HG02852 (cell line): ENCODE results near the gene PTTG2.
"Not testable (repeated sequence)": the region's sequence is repeated elsewhere in the genome, so short reads cannot be mapped to it uniquely, and the experiment has no call there.

Source experiments
- ATAC-seq: cut with Tn5 transposase; IDR thresholded peaks from one replicate; pipeline ENCODE4 v1.9.1; 2021; ENCODE audit warnings: mild to moderate bottlenecking, moderate library complexity; ENCODE audit not compliant: unreplicated experiment

Gene PTTG2

DNA sequence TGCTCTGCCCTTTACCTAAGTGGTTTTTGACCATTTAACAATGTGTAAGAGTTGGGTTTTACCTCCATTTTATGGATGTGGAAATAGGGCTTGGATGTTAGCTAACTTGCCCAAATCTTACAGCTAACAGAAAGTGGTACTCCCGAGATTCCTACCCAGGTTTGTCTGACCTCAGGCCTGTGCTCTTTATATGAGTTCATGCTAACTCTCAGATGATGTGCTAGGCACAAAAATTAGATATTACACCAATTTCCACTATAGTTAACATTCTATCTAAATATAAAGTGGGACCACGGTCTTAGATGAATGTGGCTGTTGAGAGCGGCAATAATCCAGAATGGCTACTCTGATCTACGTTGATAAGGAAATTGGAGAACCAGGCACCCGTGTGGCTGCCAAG is at the start of gene PTTG2:
TSS of gene PTTG2 (plus strand) at position 301 of the 400 bp plus-strand sequence. CDS start at position 338, 37 bp downstream.
- no peak for ATAC-seq

DNA sequence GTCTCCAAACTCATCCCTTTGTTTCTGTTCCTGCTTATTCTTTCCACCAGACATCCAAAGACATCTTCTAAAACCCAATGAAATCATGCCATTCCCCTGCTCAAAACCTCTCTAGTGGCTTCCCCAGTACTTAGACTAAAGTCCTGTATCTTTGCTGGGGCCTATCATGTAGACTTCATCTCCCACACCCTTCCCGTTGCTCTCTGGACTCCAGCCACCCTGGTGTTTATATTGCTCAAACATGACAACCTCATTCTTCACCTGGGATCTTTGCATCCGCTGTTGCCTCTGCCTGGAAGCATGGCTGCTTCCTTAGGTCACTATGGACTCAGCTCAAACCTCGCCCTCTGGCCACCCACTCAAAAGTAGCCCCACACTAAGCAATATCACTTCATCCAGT is 45.7 kb upstream of the PTTG2 start:
- ATAC-seq, result no peak

DNA sequence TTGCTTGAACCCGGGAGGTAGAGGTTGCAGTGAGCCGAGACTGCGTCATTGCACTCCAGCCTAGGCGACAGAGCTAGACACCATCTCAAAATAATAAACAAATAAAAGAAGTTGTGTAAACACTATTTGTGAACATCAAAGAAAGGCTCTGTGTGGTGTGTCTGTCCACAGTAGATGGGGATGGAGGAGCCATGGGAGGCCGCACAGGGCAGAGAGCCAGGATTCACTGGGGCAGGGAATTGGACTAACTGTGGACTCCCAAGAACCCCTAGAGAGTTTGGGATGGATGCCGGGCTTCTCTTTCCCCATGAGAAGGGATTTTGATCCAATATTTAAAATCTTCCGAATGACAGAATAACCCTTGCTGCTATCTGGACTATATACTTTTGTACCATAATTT is 42.8 kb upstream of the PTTG2 start:
- ATAC-seq, result no peak

DNA sequence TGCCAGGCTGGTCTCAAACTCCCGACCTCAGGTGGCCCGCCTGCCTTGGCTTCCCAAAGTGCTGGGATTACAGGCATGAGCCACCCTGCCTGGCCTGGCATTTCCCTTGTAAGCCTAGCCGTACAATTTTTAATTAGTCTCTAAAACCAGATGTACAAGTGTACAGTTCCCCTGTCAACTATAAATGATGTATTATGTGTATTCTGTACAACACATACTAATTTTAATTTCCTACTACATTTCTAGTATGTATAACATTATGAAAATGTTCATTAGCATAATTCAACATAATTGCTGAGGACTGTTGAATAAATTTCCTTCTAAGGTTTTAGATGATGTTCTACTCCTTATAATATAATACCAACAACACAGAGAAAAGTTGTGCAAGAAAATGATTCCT is 41.5 kb upstream of the PTTG2 start:
- ATAC-seq, result no peak

DNA sequence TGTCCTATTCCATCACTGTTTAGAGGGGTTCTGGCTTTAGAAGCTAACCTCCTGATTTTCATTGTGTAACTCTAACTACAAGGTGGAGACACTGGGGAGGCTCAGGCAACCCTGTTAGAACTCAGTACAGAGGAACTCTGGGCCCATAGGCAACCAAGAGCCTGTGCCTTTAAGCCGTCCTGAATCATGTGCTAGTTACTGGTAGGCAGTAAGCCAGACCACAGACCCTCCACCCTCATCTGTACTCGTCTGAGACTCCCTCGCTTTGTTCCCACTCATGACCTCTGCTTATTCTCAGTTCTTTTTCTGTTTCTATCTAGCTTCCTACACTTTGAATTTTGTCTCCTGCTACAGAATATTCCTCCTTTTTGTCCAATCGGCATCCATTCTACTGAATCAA is 37.9 kb upstream of the PTTG2 start:
- ATAC-seq, result no peak

DNA sequence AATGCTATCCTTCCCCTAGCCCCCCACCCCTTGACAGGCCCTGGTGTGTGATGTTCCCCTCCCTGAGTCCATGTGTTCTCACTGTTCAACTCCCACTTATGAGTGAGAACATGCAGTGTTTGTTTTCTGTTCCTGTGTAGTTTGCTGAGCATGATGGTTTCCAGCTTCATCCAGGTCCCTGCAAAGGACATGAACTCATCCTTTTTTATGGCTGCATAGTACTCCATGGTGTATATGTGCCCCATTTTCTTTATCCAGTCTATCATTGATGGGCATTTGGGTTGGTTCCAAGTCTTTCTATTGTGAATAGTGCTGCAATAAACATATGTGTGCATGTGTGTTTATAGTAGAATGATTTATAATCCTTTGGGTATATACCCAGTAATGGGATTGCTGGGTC is 37.1 kb upstream of the PTTG2 start:
- not testable (repeated sequence) for ATAC-seq

DNA sequence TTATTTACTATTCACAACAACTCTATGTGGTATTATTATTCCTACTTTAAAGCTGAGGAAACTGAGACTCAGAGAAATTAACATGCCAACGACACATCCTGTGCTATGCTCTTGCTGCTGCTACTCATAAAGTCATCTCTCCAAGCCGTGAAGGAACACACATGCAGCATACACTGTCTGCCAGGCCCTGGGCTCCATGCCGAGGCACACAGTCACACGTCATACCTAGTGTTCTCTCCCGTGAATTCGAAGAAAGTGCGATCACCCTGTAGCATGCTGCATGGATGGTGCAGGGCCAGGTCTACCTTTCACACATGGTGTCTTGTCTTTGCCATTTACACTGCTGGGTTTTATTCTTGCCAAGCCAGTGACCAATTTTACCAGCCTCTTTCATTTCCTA is 35.3 kb upstream of the PTTG2 start:
- no peak for ATAC-seq

DNA sequence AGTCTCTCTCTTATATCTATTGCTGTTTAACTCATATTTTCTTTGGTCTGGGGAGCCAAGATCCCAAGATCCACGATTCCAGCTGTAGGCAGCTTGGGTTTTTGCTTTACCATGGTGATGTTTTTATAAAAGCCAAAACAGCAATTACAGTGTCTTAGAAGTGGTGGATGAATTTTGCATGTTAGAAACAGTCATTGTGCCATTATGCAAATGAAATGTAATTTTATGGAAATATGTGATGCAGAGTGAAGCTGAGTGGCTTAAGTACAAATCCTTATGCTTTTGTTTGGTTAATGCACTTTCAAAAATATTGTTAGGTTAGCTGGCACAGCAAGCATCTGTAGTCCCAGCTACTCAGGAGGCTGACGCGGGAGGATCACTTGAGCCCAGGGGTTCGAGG is 32.8 kb upstream of the PTTG2 start:
- no peak for ATAC-seq

DNA sequence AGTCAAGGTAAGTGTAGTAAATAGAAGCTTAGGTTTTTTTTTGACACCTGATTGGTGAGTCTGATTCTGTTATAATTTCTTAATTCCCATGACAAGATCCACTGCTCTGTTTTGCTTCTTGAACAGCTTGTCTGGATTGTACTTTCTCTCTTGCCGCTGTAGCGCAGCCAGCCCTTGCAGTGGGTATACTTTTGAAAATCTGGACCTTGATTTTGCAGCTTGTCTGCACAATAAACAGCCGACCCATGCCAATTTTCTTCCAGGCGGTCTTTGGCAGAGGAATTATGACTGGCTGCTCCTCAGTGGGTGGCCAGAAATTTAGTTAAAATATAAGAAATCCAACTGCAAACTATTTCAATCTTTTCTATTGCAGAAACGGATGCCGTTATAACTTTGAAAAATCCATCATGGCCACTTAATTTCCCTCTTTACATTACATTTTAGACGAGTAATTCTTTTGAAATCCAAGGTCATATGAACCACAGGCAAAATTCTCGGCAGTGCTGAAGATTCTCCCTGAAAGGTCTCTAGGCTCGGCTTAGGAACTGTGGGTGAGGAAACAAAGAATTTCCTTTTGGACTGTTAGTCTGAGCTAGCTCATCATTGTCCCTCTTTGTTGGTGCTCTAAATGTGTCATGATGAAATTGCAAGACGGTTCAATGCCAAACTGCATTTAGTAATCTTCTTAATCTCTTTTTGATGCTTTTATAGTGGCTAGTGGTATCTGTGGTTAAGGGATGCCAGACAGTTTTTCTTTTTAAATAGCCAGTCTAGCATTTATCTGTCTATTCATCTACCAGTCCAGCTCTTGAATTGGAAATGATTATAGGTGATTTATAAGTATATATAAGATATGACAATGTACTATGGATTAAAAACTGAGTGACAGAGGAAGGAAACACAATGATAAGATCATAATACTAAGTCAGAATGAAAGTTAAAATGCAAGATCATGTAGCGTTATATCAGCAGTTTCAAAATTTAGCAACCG is 31.5 kb upstream of the PTTG2 start:
- ATAC-seq, result no peak

DNA sequence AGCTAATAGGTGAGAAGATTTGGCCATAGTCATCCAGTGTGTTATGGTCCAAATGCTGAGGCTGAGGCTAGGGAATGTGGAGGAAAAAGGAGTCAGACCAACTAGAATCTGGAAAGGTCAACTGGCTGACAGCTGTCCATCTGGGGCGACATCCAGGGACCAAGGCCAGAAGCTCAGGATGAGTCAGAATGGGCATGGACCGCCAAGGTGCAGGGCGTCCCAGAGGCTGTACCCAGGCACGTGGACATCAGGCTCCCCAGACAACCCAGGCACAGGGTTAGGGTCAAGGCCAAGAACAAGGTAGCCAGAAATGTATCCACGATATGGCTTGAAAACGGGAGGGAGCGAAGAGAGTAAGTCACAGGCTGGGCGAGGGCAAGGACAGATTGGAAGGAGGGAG is 26.1 kb upstream of the PTTG2 start:
- ATAC-seq, result no peak

DNA sequence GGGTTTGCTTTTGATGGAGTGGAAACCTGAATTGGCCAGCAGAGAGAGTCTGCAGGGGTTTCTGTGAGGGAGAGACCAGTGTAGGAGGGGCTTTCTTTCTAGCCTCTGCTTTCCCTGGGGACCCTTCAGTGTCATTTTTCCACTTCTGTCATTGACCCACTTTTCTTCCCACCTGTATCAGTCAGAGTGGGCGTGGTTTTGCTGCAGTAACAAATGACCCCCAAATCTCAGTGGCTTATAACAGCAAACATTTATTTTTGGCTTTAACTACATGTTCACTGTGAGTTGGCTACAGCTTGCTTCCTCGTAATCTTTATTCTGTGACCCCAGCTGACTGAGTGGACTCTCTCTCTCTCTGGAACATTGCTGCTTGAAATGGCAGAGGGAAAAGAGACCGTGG is 25.6 kb upstream of the PTTG2 start:
- ATAC-seq, result no peak

DNA sequence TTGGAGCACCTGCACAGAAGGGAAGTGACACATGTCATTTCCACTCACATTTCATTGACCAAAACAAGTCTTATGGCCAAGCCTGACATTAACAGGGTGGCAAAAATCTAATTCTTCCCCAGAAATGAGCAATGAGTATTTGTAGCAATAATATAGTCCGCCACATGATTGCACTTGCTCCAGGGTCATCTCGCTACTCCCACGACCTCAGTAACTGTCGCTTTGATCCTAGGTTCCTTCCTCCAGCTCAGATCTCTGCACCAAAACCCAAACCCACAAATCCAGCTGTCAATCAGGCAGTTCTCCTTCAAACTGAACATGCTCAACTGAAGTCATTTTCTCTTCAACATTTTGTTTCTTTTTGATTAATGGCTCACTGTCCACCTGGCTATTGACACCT is 25.2 kb upstream of the PTTG2 start:
- ATAC-seq, result no peak

DNA sequence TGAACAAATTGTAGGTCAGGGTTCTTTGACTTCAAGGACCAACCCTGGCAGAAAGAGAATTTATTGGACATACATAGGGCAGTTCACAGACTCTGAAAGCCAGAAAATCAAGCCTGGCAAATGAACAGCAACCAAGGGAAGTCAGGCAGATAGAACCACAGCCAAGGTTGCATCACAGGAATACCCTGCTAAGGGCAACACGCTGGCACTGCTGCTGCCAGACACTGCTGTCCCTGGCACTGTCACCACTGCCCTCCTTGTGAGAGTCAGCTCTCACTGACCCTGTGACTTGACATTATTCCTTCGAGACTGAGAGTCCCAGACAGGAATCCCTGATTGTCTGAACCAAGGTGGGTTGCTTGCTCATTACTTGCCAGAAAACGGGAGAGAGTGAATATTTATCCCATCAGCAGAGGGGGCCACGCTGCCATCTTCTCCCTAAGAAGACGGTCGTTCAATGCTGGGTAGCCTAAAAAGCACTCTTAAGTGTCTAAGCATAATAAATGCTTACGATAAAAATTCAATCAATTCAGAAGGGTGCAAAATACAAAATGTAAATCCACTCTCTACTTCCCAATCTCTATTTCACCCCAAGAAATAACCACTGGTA is 23.2 kb upstream of the PTTG2 start:
- no peak for ATAC-seq

DNA sequence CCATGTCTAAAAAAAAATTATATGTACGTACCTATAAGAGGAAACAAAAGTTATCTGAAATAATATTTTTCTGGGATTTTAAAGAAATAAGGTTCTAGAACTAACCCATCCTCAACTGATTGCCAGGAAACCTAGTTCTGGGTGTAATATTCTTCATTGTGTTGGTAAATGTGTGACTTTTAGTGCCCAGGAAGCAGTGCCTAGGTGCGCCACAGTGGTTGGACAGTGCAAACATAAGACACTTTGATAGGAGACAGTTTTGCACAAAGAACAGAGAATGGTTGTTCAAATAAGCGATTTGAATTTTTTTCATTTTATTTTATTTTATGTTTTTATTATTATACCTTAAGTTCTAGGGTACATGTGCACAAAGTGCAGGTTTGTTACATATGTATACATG is 22.0 kb upstream of the PTTG2 start:
- ATAC-seq, result no peak

DNA sequence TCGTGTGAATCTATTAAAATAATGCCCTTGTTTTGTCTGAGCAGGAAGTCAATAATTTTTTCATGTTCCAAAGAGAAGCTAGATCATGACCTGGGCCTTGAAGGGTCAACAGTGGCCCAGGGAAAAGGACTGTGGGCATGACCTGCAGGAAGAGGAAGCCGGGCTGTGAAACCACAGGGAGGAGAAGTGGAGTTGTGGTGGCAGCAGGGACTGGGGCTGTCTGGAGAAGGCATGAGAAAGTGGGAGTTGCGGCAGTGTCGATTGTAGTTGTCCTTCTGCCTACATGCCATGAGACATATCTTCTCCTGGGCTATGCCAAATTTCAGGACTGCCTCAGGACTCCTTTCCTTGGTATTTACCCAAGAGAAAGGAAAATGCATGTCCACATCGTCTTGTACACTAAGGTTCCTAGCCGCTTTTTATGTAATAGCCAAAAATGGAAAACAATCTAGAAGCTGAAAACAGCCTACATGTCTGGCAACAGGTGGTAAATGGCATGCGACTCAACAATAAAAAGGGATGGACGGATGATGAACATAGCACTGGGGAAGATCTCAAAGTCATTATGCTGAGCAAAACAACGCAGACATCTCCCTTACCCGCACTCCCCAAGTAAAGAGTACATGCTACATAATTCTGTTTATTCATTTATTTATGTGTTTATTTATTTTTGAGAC is 13.6 kb upstream of the PTTG2 start:
- ATAC-seq, result no peak

DNA sequence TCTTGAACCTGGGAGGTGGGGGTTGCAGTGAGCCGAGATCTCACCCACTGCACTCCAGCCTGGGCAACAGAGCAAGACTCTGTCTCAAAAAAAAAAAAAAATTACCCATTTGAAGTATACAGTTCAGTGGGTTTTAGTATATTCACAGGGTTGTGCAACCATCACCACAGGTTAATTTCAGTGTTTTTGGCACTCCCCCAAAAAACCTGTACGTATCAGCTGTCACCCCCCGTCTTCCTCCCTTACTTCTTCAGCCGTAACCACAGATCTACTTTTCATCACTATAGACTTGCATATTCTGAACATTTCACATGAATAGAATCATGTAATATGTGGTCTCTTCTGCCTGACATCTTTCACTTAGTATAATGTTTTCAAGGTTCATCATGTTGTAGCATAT is 11.7 kb upstream of the PTTG2 start:
- ATAC-seq, result peak; percentile 75

DNA sequence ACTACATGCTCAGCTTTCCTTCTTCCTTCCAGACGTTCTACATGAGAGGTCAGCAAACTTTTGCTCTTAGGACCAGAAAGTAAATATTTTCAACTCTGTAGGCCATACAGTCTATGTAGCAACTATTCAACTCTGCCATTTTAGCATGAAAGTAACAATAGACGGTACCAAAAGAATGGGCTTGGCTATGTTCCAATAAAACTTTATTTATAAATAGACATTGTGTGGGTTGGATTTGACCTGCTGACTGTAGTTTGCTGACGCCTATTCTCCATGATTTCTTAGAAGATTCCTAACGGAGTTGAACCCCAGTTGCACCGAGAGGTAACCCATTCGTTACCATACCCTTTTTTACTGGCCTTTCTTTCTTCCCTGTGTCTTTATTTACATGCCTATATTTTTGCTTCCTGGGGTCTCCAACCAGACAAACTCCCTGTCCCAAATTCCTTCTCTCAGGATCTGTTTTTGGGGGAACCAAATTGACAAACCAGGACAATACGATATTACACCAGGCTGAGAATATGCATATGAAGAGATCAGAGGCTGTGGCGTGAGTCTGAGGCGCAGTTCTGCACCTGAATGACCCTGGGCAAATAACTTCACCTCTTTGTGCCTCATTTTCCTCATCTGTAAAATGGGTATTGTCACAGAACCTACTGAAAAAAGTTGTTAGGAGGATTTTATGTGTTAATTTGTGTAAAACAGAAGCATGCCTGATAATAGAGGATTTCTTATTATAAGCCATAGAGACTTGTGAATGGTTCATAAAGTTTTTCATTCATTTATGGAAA is 10.4 kb upstream of the PTTG2 start:
- no peak for ATAC-seq

DNA sequence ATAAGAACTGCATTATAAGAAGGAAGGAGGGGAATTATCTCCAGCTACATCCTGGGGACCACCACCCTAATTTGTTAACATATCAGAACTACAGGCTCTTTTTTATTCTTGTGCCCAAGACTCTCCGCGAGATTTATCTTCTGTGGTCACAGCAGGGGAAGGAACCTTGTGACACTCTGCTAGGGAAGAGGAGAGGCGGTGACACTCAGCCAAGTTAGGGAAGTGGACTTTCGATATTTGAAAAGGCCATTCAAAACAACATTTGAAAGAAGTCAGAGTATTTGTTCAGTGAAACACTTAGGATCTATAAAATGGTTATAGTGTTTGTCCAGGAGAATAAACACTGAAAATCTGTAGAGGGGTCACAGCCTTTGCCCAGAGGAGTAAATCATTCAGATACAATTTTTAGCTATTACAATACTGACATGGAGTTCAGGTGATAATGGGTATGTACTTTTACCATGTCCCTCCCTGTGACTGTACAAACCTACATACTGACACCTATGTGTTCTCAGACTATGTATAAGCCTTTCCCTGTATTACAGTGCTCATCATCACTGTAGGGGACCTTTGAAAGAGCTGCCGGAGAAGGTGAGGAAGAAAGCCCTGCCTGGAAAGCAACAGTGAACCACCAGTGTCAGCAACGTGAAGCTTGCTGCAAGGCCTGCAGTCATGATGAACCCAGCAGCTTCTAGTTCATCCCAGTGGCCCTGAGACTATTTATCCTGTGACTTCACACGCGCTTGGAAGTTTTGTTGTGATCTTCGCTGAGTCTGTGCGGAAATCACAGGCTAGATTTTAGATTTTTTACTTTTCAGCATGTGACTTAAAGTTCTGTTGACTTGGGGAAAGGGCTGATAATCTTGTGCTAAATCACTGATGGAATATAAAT is 8.5 kb upstream of the PTTG2 start:
- no peak for ATAC-seq

DNA sequence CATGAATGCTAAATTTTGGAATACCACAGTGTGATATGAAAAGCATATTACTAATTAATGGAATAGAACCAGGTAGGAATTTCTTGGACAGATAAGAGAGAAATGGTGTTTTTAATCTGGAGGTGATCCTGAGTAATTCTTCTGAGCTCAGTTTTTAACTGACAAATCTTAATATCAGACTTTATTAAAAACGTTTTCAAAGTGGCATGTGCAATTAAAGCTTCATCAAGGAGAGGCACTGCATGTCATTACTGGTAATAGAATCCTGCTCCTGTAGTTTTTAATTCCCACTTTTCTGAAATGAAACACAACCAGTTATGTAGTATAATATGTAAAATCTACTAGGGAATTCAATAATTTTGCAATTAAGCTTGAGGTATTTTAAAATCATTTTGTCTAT is 7.0 kb upstream of the PTTG2 start:
- no peak for ATAC-seq
